ENCODE results near the gene DPP7. TPM values are rescaled to one million over a fixed set of nuclear protein-coding genes. Genes with fewer than 3 reads are reported as not detected.

DPP7 gene
- total and polyA plus RNA-seq, 2 of the 8 experiments (the other 6 are each of a cell fraction or from before 2014, with no cell fraction given), result 21.2 to 26.8 TPM

- no peak for TF ChIP-seq SUZ12 (IDR thresholded peaks at IDR 0.05; ENCODE audit: low read length)
Measured at GRCh38 chr9:137112564-137113384, 1.8 kb downstream of the DPP7 start (continued).
